GM18909 (cell line): Measurements from ENCODE around the gene NEU3.
"Not testable (repeated sequence)": the region's sequence is repeated elsewhere in the genome, so short reads cannot be mapped to it uniquely, and the experiment has no call there.

Experiments used
- ATAC-seq: cut with Tn5 transposase; IDR thresholded peaks from one replicate; pipeline ENCODE4 v1.9.1; 2021; ENCODE audit warnings: mild to moderate bottlenecking; ENCODE audit not compliant: unreplicated experiment, poor library complexity

Gene NEU3, protein sequence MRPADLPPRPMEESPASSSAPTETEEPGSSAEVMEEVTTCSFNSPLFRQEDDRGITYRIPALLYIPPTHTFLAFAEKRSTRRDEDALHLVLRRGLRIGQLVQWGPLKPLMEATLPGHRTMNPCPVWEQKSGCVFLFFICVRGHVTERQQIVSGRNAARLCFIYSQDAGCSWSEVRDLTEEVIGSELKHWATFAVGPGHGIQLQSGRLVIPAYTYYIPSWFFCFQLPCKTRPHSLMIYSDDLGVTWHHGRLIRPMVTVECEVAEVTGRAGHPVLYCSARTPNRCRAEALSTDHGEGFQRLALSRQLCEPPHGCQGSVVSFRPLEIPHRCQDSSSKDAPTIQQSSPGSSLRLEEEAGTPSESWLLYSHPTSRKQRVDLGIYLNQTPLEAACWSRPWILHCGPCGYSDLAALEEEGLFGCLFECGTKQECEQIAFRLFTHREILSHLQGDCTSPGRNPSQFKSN

GRCh38 chr11:74988541-74989259, at the start of gene NEU3:
NEU3 (plus strand) TSS chr11:74988933; CDS start chr11:74989061, 128 bp downstream.
- ATAC-seq: peak; percentile 85

GRCh38 chr11:74941492-74941891, 47.2 kb upstream of the NEU3 start:
- ATAC-seq: no peak

DNA sequence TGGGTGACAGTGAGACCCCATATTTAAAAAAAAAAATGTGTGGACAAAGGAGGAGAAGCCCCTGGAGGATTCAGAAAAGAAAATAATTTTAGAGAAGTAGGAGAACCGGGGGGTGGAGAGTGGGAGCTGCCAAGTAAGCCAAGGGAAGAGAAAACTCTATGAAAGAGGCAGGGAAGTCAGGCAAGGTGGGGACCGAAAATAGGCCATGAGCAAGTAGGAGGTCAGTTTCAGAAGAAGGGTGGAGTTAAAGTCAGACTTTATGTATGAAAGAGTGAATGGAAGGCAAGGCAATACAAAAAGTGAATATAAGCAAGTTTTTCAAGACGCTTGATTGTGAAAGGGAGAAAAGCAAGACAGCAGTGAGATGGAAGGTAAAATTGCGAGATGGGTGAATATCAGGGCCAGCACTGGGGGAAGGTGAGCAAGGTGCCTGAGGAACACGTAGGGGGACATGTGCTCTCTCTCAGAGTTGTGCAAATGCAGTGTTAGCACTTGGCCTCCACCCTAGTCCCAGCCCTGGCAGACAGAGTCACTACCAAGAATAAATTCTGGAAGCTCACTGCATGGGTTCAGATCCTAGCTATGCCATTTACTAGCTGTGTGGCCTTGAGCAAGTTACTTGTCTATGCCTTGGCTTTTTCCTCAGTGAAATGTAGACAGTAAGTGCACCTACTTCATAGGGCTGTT, 46.5 kb upstream of the NEU3 start:
- ATAC-seq: no peak

DNA sequence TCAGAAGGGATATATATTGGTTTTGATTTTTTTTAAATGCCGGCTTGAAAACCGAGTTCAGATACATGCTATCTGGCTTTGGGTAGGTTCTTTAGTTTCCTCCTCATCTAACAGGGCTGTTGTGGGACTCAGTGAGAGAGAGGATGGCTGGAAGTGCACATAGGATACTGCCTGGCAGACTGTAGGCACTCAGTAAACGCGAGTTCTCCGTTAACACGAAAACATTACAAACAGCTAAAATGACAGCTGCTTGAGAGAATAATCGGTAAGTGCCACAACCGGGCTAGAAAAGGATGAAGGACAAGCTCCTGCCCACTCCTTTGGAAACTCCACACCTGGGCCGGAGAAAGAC, 40.2 kb upstream of the NEU3 start:
- ATAC-seq: peak; percentile 7

- peak; percentile 95 for ATAC-seq
Observed at GRCh38 chr11:74948898-74949752, 39.6 kb upstream of the NEU3 start, which contains the start of the genes SPCS2 and XRRA1. SPCS2 (plus strand) TSS chr11:74949266; CDS start chr11:74949286, 20 bp downstream. XRRA1 (minus strand) TSS chr11:74949091; CDS start chr11:74940878, 8,213 bp downstream.

DNA sequence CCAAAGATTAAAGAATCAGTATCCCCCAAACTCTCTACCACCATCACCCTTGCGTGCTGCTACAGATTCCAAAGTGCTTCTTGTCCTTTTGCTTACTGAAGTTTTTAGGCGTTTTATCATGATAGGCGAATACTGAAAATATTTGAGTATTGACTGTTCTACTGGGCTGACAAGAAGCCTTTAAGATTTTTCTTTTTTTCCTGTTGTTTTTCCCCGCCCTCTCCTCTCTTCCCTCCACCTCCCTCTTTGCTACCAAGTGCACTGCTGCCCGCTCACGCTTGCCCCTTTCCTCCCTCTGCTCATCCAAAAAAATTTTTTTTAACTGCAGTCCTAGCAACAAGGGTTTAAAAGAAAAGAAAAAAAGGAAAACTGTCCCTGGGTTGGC, 39.0 kb upstream of the NEU3 start:
- ATAC-seq: no peak

GRCh38 chr11:74950374-74950969, 38.3 kb upstream of the NEU3 start:
- ATAC-seq: no peak

DNA sequence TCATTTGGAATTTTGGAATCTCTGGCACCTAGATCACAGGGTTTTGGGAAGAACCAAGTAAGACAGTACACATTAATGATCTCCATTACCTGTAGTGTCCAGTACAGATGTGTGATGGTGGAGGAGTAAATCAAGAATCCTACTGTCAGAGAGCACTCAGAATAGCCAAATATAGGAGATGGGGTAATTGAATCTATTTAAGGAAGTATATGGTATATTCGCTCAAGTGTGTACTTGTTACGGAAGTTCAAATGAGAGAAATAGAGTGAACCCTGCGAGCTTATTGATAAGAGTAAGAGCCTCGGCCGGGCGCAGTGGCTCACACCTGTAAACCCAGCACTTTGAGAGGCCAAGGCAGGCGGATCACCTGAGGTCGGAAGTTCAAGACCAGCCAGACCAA, 37.5 kb upstream of the NEU3 start:
- no peak for ATAC-seq

- ATAC-seq: no peak
Observed at GRCh38 chr11:74952752-74953151, 36.0 kb upstream of the NEU3 start.

GRCh38 chr11:74953451-74953850, 35.3 kb upstream of the NEU3 start:
- no peak for ATAC-seq

- ATAC-seq: no peak
Observed at GRCh38 chr11:74954199-74954598, 34.5 kb upstream of the NEU3 start.

DNA sequence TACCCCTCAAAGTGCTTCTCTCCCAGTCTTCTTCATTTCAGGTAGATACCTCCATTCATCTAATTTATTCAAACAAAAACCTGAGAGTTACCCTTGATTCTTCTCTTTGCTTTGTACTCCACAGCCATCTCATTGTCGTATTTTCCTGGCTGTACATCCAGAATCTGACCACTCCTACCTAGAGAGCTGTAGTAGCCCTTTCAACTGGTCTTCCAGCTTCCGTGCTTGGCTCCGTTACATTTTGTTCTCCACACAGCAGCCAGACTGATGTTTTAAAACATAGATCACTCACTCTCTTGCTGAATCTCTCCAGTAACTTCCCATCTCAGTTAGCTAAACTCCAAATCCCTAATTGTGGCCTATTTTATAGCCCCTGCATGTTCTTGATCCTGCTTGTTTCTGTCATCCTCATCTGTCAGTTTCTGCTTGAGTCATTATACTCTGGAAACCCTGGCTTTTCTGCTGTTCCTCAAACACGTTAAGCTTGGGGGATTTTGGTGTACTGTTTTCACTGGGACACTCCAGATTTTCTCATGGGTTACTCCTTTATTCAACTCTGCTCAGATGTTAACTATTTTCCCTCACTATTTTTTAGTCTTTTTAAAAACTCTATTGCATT, 32.2 kb upstream of the NEU3 start:
- no peak for ATAC-seq

GRCh38 chr11:74957937-74958629, 30.6 kb upstream of the NEU3 start:
- no peak for ATAC-seq

DNA sequence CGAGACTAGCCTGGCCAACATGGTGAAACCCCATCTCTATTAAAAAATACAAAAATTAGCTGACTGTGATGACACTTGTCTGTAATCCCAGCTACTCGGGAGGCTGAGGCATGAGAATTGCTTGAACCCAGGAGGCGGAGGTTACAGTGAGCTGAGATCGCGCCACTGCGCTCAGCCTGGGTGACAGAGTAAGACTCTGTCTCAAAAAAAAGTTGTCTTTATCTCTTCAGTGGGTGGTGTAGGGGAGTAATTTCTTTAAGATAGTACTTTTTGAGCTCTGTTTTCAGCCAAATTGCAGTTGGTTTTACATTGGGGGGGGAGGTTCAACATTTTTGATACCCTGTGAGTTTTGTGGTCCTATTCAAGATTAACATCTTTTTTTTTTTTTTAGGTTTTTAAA, 28.6 kb upstream of the NEU3 start:
- ATAC-seq: not testable (repeated sequence)

DNA sequence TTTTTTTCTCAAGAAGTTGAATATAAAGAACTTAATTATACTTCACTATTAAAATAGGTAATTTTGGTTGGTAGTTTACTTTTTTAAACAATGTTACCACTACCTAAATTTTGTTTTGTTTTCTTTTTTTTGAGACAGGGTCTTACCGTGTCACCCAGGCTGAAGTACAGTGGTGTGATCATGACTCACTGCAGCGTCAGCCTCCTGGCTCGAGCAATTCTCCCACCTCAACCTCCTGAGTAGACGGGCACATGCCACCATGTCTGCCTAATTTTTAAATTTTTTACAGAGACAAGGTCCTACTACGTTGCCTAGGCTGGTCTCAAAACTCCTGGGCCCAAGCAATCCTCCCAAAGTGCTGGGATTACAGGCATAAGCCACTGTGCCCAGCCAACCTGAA, 22.1 kb upstream of the NEU3 start:
- ATAC-seq: no peak

GRCh38 chr11:74970852-74971395, 17.8 kb upstream of the NEU3 start:
- no peak for ATAC-seq

DNA sequence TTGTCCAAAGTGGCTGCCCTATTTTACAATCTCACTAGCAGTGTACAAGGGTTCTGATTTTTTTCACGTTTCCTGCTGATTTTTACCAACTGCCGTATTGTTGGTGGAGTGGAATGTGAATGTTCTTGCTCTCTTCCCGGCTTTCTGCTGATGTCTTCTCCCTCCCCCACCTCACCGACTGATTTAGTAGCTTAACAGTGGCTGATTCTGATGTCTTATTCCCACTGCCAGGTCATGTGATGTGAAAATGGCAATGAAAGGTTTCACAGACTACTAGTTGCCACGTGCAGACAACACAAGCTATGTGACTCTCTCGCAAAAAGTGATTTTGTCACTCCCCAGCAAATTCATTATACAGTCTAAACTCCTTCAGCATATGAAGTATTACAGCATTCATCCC, 17.3 kb upstream of the NEU3 start:
- ATAC-seq: no peak

DNA sequence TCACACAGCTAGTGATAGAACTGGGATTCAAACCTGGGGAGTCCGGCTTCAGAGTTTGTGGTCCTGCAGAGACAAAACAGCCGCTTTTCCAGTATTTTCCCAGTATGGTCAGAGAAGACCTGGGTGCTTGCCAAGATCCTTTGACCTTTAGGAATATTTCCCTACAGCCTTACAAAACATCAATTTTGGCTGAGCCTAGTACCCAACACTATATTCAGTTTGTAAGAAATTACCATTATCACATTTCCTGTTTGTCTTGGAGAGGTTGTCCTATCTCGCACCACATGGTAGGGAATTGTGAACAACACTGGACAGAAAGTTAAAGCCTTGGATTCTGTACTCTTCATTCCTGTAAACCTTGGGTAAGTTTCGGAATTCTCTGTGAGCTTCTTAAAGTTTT, 10.7 kb upstream of the NEU3 start:
- no peak for ATAC-seq
